Activated CD4-positive, alpha-beta T cell treated with anti-CD3 and anti-CD28 coated beads, Interleukin-2, Interleukin-6, amounts not matched to agents 100 ng/mL and 50 ng/mL, durations not matched to agents 16 hours and 8 hours (primary cell): ENCODE data around the gene FAH.

Source experiments
- DNase-seq: peaks from one replicate; pipeline ENCODE4 v3.0.0-alpha.2; 2020

The FAH gene

GRCh38 chr15:80202016-80202315 is 49.2 kb downstream of the FAH start:
- no peak for DNase-seq

DNA sequence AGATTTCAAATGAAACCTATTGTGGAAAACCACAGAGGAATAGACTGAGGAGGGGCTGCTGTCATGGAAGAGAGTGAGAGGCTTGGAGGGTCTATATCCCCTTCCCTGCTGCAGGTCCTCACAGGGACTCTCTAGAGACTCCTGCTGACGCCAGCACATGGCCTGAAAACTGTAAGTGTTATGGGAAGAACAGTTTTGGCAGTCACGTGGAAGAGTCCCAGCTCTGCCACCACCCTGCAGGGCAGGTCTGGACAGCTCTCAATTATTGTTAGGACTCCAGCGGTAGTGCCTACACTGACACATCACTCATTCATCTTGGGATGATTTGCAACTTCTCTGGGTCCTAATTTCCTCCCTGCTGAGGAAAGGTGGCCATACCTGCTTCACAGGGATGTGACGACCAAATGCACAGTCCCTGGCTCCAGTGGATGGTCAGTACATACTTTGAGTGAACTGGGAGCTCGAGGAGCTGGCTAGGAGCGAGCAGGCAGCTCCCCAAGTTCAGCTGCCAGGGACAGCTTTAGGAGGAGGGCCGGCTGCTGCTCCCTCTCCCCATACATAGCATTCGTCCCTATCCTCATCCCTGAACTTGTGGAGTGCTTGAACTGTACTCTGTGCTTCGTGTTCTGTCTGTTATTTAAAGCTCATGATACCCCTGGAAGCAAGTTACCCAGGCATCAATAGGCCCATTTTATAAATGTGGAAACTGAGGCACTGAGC is 50.0 kb downstream of the FAH start:
- no peak for DNase-seq

DNA sequence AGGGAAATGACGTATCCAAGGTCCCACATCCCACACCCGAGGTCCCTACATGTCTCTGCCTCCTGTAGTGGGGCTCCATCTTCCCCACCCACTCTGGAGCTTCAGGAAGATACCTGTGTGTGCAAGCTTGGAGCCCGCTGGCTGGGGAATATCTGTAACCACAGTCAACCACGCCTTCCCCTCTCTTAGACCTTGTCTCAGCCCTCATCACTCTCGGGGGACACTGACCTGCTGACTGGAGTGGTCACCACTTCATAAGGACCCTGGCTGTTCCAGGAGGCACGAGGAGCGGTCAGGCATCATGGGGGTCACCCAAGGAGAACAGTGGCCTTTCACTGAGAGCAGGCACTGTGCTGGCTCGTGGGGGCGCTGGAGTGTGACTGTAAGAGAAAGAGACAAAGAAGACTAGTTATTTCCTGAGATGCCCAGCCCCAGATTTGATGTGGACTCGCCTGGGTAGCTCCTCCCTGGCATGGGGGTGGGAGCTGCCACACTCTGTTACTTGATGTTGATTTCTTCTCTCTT is 50.6 kb downstream of the FAH start:
- DNase-seq: no peak

DNA sequence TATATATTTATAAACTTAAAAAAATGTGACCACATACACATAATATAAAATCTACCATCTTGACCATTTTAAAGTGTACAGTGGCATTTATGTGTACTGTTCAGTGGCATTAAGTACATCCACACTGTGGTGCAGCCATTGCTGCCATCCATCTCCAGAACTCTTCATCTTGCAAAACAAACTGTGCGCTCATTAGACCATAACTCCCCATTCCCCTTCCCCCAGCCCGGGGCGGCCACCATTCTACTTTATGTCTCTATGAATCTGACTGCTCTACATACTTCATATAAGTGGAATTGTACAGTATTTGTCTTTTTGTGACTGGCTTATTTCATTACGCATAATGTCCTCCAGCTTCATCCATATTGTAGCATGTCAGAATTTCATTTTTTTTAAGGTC is 51.4 kb downstream of the FAH start:
- DNase-seq: no peak

DNA sequence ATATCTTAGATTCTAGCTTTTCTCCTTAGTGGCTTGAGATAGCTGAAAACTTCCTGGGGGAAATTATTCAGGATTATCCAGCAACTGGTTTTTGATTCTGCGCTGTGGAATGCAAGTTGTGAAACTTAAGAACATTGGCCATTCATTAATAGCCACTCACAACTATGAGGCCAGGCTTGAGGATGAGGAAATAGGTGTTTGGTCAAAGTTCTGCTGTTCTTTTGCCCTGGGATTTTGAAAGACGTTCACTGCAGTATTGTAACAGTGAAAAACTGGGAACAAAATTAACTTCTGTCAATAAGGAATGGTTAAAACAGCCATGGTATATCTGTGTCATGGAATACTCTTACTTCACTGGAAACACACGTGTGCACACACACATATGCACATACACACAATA is 55.1 kb downstream of the FAH start:
- DNase-seq: no peak

GRCh38 chr15:80208758-80209734 is 56.2 kb downstream of the FAH start:
- DNase-seq: no peak

- DNase-seq: no peak
Measured at GRCh38 chr15:80210611-80211573, 58.1 kb downstream of the FAH start.

GRCh38 chr15:80211976-80212375 is 59.2 kb downstream of the FAH start:
- no peak for DNase-seq

DNA sequence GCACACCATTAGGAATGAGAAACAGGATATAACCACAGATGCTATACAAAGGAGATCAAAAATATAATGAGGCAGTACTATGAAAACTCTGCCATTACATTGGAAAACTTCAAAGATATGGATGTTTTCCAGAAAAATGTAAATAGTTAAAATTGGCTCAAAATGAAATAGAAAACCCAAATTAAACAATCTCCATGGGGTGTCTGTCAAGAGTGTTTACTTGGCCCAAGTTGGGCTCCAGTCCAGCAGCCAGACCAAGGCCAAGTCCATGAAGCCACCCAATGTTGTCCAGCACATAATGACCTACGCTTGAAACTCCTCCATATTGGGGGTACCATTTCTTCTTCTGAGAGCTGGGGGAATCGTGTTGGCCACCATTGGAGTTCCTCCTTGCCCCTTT is 62.1 kb downstream of the FAH start:
- no peak for DNase-seq

- DNase-seq: no peak
Measured at GRCh38 chr15:80216141-80216540, 63.3 kb downstream of the FAH start.

- no peak for DNase-seq
Measured at GRCh38 chr15:80216911-80217310, 64.1 kb downstream of the FAH start.

DNA sequence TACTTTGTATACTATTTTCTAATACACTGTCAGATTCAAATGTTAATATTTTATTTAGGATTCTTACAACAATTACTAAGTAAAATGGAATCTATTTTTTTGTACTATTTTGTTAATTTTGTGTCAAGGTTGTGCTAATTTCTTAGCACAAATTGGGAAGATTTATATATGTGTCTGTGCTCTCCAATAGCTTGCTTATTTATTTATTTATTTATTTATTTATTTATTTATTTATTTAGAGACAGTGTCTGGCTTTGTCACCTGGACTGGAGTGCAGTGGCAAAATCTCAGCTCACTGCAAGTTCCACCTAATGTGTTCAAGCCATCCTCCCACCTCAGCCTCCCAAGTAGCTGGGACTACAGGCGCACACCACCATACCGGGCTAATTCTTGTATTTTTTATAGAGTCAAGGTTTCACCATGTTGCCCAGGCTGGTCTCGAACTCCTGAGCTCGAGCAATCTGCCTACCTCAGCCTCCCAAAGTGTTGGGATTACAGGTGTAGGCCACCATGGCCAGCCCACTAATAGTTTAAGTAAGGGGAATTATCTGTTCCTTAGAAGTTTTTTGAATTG is 64.6 kb downstream of the FAH start:
- DNase-seq: no peak

DNA sequence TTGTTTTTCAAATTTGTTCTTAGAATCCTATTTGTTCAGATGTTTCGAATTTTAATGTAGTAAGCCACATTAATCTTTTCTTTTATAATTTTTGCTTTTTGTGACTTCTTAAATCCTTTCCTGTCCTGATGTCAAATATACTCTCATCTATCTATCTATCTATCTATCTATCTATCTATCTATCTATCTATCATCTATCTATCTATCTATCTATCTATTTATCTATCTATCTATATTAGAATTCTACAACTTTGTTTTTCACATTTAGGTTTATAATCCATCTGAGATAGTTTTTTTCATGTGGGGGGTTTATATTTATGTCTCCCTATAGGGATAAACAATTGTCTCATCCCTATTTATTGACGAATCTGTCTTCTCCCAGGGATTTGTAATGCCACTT is 67.2 kb downstream of the FAH start:
- DNase-seq: no peak

DNA sequence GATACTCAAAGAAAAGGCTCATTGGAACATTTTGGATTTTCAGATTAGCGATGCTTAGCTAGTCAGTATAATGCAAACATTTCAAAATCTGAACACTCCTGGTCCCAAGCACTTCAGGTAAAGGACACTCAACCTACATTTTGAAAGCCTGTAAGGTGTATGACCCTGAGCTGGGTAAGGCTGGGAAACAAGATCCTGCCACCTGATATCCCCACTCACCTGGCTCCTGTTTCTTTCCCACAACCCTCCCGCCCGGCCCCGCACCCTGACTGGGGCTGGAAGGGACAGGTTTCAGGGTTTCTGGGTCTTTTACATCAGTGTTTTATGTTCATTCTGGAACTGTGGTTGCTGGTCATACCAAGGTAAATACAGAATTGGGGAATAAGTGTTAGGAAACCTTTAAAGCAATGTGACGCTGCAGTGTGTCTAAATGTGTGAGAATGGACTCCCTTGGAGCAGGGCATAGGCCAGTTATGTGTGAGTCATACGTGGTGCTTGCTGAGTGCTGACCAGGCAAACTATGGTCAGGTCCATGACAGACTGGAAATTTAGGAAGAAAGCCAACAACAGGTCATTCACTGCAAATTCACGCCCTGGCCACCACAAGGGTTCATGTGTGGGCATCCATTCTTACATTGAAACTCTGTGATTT is 76.3 kb downstream of the FAH start:
- DNase-seq: no peak

DNA sequence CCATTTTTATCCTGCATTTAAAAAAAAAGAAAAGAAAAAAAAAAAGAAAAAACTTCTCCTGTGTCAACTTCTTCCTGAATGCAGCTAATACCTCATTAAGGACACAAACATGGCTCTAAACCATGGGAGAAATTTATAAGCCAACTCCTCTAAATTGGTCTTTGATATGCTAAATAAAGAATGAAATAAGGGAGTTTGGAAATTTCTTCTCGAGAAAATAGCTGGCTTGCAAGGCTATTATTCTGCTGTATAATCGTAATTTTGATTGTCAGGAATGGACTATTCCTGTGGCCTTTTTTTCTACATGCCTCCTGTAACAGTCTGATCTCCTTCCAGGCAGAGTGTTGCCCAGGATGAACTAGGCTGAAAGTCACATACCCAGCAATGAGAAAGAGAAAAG is 78.6 kb downstream of the FAH start:
- no peak for DNase-seq

DNA sequence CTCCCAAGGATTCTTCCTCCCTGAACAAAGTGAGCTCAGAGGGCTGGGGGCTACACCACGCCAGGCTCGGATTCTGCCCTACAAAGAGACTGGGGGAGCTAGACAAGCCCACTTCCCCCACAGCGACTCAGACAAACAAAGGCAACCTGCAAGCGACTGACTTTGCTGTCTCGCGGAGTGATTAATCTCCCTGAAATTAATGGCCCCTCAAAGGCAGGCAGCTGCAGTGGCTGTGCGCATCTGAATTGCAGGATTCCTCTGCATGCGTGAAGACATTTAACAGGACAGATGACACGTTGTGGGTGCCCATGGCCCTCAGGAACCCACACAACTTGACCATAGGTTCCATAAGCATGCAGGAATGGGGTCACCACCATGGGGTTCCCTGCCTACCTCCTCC is 80.8 kb downstream of the FAH start:
- DNase-seq: no peak

- peak; percentile 60 for DNase-seq
Measured at GRCh38 chr15:80234883-80235282, 82.1 kb downstream of the FAH start.
